Gastrocnemius medialis (tissue), 4 donors: ENCODE results near the gene SPTAN1. TPM values are rescaled to one million over a fixed set of nuclear protein-coding genes. Genes with fewer than 3 reads are reported as not detected.
"Not testable (repeated sequence)": the region's sequence is repeated elsewhere in the genome, so short reads cannot be mapped to it uniquely, and the experiment has no call there.

Experiments used
- ATAC-seq, 2 donors: fragments of 150-250 bp; one replicate each; pipeline ENCODE4 v1.9.1; 2016
- DNase-seq, 2 donors: peaks; one replicate each; pipeline ENCODE4 v3.0.0-alpha.2; 2019
- H3K27ac ChIP-seq, 4 donors: fragments of 200-600 bp; sonication (generic); 1 replicate in 1 of 4; 2 replicates in 3 of 4; pipeline ENCODE4 v1.5.1; 2016 to 2018; ENCODE audit warnings: mild to moderate bottlenecking in 2 of 4, moderate library complexity in 1 of 4
- H3K27me3 ChIP-seq, 3 donors: fragments of 200-600 bp; sonication (generic) in 2 of 3; 1 replicate in 1 of 3; 2 replicates in 2 of 3; pipeline versions ENCODE4 v1.5.1 to v1.6.0; 2016 to 2019; ENCODE audit warnings: mild to moderate bottlenecking in 1 of 3, moderate library complexity in 1 of 3
- H3K36me3 ChIP-seq, 2 donors: fragments of 200-600 bp; sonication (generic) in 1 of 2; one replicate each; pipeline ENCODE4 v1.5.1; 2017 to 2018
- H3K4me1 ChIP-seq, 2 donors: fragments of 200-600 bp; sonication (generic) in 1 of 2; one replicate each; pipeline ENCODE4 v1.5.1; 2016 to 2017; ENCODE audit warnings: mild to moderate bottlenecking in 2 of 2
- H3K4me3 ChIP-seq, 4 donors: fragments of 200-600 bp; sonication (generic) in 3 of 4; 1 replicate in 1 of 4; 2 replicates in 3 of 4; pipeline ENCODE4 v1.5.1; 2016 to 2019; ENCODE audit warnings: mild to moderate bottlenecking in 2 of 4
- H3K9me3 ChIP-seq, 3 donors: fragments of 200-600 bp; sonication (generic) in 2 of 3; 1 replicate in 1 of 3; 2 replicates in 2 of 3; pipeline ENCODE4 v1.5.1; 2016 to 2019
- POLR2A ChIP-seq, 2 donors: fragments of 450-650 bp; IDR thresholded peaks; one replicate each; pipeline ENCODE4 v1.6.1; 2017; ENCODE audit warnings: antibody characterized with exemption in 2 of 2, mild to moderate bottlenecking in 2 of 2, moderate library complexity in 2 of 2
- in situ Hi-C, 4 donors: fragments of 200-750 bp; cut with MboI; loops; one replicate each; pipeline versions ENCODE4 v1.15.0 to v1.8.0; 2017; ENCODE audit warnings: low sequenced_read_pairs in 4 of 4
- intact Hi-C: fragments of 100-400 bp; cut with DNase I; formaldehyde crosslinking; loops from one replicate; pipeline ENCODE4 v1.15.1; 2023; ENCODE audit warnings: low total_unique reads
- total RNA-seq, 4 donors: library from RNA; depleted of rRNA; stranded (reverse); fragments of >200 nt; gene quantifications; one replicate each; pipeline versions ENCODE4 v1.1.0 to v1.2.3, GENCODE V29; 2016
- TF ChIP-seq, protein P1 (sequence below), 5 experiments: fragments of 450-650 bp in 3 of 5; fragments of 200-600 bp in 2 of 5; sonication (generic) in 2 of 5; IDR thresholded peaks in 4 of 5; conservative IDR thresholded peaks in 1 of 5; 1 replicate in 4 of 5; 2 replicates in 1 of 5; pipeline ENCODE4 v1.5.1; 2016 to 2019; ENCODE audit warnings: antibody characterized with exemption in 5 of 5, mild to moderate bottlenecking in 3 of 5, moderate library complexity in 3 of 5

SPTAN1 gene
- total RNA-seq, 4 donors from 2014 or later: 30.2 to 41.5 (median 33.0) TPM

DNA sequence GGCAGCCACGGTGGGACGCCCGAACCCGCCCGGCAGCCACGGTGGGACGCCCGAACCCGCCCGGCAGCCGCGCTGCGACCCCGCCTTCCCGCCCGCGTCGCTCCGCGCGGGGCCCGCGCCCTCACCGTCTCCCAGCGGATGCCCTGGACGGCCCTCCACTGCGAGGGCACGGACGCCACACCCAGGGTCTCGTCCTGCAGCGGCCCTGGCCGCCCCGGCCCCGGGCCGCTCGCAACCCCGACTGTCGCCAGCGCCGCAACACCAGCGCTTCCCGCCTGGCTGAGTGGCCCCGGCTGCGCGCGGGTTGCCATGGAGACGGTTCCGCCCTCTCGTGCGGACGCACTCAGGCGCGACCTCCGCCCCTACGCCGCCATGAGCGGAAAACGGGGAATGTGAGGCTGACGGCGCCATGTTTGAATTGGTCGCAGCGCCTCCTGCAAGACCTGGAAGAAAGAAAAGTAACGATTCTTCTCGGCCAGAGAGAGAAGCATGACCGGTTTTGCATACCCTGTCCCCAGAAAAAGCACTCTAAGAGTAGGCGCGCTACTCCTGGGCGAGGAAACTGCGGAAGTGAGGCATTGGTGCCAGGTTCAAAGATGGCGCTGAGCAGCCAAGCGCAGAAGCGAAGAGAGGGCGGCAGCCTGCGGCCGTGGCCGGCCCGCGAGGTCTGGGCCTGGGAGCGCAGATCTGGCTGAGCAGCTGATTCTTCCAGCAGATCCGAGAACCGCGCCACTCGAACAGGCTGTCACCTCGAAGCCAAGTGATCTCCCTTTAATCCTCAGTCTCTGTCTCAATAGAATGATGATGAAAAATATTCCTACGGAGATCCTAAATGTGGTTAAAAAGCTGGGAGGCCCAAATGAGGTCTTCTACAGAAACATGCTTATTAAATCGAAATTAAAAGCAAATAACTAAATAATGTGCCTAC lies 104.3 kb downstream of the SPTAN1 start, which contains the start of gene DYNC2I2:
Gene DYNC2I2 (minus strand): TSS at position 432 of the 928 bp plus-strand sequence. CDS start 121 bp downstream, at position 311.
- no peaks in the 10 kb centered on the region for H3K4me1 ChIP-seq
- intact Hi-C loops: loop anchor here (1.0 to 2.0 kb wide), 3 partner anchors 22 to 48 kb away; partner anchors contain the start of gene SET

DNA sequence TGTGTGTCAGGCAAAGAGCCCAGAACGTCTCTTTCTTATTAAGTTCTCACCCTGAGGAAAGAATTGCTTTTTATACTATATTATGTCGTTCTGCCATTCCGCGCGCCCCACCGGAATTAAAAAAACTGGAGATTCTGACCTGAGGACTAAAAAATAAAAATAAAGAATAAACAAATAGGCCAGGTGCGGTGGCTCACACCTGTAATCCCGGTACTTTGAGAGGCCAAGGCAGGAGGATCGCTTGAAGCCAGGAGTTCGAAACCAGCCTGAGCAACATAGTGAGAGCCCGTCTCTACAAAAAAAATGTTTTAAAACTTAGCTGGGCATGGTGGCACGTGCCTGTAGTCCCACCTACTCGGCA lies 104.9 kb downstream of the SPTAN1 start:
- Histone ChIP-seq H3K4me1 (no peaks in the 10 kb centered on the region), H3K9me3 (no peaks in the 10 kb centered on the region), H3K4me3 (peak overlapping the region; percentile 48 to 83 (median 71)), H3K36me3 (no peaks in the 10 kb centered on the region), H3K27ac (peak overlapping the region; percentile 92 to 100 (median 94)), H3K27me3 (no peaks in the 10 kb centered on the region)
- intact Hi-C loops (loop anchor here (2.0 kb wide), 2 partner anchors 23 to 49 kb away; no protein-coding TSS in a partner anchor), in situ Hi-C loops (no loop called here)
- TF ChIP-seq, protein P1, sequence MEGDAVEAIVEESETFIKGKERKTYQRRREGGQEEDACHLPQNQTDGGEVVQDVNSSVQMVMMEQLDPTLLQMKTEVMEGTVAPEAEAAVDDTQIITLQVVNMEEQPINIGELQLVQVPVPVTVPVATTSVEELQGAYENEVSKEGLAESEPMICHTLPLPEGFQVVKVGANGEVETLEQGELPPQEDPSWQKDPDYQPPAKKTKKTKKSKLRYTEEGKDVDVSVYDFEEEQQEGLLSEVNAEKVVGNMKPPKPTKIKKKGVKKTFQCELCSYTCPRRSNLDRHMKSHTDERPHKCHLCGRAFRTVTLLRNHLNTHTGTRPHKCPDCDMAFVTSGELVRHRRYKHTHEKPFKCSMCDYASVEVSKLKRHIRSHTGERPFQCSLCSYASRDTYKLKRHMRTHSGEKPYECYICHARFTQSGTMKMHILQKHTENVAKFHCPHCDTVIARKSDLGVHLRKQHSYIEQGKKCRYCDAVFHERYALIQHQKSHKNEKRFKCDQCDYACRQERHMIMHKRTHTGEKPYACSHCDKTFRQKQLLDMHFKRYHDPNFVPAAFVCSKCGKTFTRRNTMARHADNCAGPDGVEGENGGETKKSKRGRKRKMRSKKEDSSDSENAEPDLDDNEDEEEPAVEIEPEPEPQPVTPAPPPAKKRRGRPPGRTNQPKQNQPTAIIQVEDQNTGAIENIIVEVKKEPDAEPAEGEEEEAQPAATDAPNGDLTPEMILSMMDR (IDR thresholded peaks at IDR 0.05 in 4 of 5, conservative IDR thresholded peaks at IDR 0.05 in 1 of 5): no peak
- no peak for TF ChIP-seq POLR2A (IDR thresholded peaks at IDR 0.05)
- ATAC-seq (no peak), DNase-seq (no peak)

More for the DNA sequence above, 104.3 kb downstream of the SPTAN1 start, which contains the start of gene DYNC2I2:
- peak within 1 kb of the TSS; percentile 48 to 83 (median 71) for H3K4me3 ChIP-seq
- H3K27ac ChIP-seq: peak within 1 kb of the TSS; percentile 92 to 100 (median 94)
- H3K36me3 ChIP-seq: no peaks in the 10 kb centered on the region
- no peaks in the 10 kb centered on the region for H3K9me3 ChIP-seq
- peak; percentile 20 to 29 for TF ChIP-seq POLR2A (IDR thresholded peaks at IDR 0.05)
- TF ChIP-seq, protein P1 (IDR thresholded peaks at IDR 0.05 in 4 of 5, conservative IDR thresholded peaks at IDR 0.05 in 1 of 5): peak in 1 of 5 experiments; percentile 9
- no peaks in the 10 kb centered on the region for H3K27me3 ChIP-seq
- peak; percentile 99 for ATAC-seq
- in situ Hi-C loops: no loop called here
- peak; percentile 94 for DNase-seq

DNA sequence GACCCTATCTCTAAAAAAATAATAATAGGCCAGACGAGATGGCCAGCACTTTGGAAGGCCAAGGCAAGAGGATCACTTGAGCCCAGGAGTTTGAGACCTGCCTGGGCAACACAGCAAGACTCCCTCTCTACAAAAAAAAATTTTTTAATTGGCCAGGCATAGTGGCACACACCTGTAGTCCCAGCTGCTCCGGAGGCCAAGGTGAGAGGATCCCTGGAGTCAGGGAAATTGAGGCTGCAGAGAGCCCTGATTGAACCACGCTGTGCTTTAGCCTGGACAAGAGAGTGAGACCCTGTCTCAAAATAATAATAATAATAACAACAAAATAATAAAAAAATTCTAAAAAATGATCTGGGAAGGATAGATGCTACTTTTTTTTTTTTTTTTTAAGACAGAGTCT lies 105.4 kb downstream of the SPTAN1 start:
- no peaks in the 10 kb centered on the region for H3K27me3 ChIP-seq
- no peak overlapping the region for H3K27ac ChIP-seq
- H3K36me3 ChIP-seq: no peaks in the 10 kb centered on the region
- no peak overlapping the region for H3K4me3 ChIP-seq
- no peaks in the 10 kb centered on the region for H3K4me1 ChIP-seq
- no peak for TF ChIP-seq POLR2A (IDR thresholded peaks at IDR 0.05)
- TF ChIP-seq, protein P1 (IDR thresholded peaks at IDR 0.05 in 4 of 5, conservative IDR thresholded peaks at IDR 0.05 in 1 of 5): no peak
- intact Hi-C loops (loop anchor here (2.0 kb wide), 2 partner anchors 23 to 49 kb away; no protein-coding TSS in a partner anchor), in situ Hi-C loops (no loop called here)
- DNase-seq: no peak
- no peaks in the 10 kb centered on the region for H3K9me3 ChIP-seq
- ATAC-seq: no peak

DNA sequence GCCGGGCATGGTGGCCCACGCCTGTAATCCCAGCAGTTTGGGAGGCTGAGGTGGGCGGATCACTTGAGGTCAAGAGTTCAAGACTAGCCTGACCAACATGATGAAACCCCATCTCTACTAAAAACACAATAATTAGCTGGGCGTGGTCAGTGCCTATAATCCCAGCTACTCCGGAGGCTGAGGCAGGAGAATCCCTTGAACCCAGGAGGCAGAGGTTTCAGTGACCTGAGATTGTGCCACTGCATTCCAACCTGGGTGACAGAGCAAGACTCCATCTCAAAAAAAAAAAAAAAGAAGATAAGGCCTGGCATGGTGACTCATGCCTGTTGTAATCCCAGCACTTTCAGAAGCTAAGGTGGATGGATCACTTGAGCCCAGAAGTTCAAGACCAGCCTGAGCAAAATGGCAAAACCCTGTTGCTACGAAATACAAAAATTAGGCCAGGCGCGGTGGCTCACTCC lies 114.1 kb downstream of the SPTAN1 start:
- H3K9me3 ChIP-seq, H3K27me3 ChIP-seq, ATAC-seq, H3K27ac ChIP-seq, intact Hi-C loops, H3K4me3 ChIP-seq, H3K4me1 ChIP-seq, in situ Hi-C loops, DNase-seq, H3K36me3 ChIP-seq: not testable (repeated sequence)

DNA sequence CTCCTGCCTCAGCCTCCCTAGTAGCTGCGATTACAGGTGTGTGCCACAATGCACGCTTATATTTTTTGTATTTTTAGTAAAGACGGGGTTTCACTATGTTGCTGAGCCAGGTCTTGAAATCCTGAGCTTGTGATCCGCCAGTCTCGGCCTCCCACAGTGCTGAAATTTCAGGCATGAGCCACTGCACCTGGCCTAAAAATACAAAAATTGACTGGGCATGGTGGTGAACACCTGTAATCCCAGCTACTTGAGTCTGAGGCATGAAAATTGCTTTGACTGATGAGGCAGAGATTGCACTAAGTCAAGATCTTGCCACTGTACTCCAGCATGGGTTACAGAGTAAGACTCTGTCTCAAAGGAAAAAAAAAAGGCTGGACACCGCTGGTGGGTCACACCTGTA lies 117.4 kb downstream of the SPTAN1 start:
- DNase-seq (no peak), ATAC-seq (no peak)
- no peak overlapping the region for H3K27ac ChIP-seq
- no peaks in the 10 kb centered on the region for H3K36me3 ChIP-seq
- no peaks in the 10 kb centered on the region for H3K27me3 ChIP-seq
- H3K9me3 ChIP-seq: no peaks in the 10 kb centered on the region
- in situ Hi-C loops (no loop called here), intact Hi-C loops (no loop called here)
- no peak overlapping the region for H3K4me3 ChIP-seq
- H3K4me1 ChIP-seq: no peaks in the 10 kb centered on the region
- TF ChIP-seq POLR2A (IDR thresholded peaks at IDR 0.05): no peak
- TF ChIP-seq, protein P1 (IDR thresholded peaks at IDR 0.05 in 4 of 5, conservative IDR thresholded peaks at IDR 0.05 in 1 of 5): no peak
